Activated CD4-positive, alpha-beta T cell treated with anti-CD3 and anti-CD28 coated beads for 36 hours (primary cell): ENCODE data around the gene PCDH1. TPM values are rescaled to one million over a fixed set of nuclear protein-coding genes. Genes with fewer than 3 reads are reported as not detected.
"Not testable (repeated sequence)": the region's sequence is repeated elsewhere in the genome, so short reads cannot be mapped to it uniquely, and the experiment has no call there.

ENCODE experiments used
- ATAC-seq: fragments of 200-7000 bp; cut with Tn5 transposase; one replicate; pipeline ENCODE4 v1.10.0; 2021; ENCODE audit warnings: mild to moderate bottlenecking, moderate library complexity
- CTCF ChIA-PET: fragments of 350-600 bp; sonication (Branson Sonifier 250); formaldehyde crosslinking; loops from one replicate; lab custom pipeline; 2021; ENCODE audit warnings: antibody characterized with exemption; lab: Charles Lee
- POLR2A ChIA-PET: fragments of 350-600 bp; sonication (Branson Sonifier 250); formaldehyde crosslinking; loops from one replicate; lab custom pipeline; 2021; ENCODE audit warnings: antibody characterized with exemption, inconsistent platforms; lab: Charles Lee
- DNase-seq: peaks from one replicate; pipeline ENCODE4 v3.0.0-alpha.2; 2020
- H3K27ac Mint-ChIP-seq: one replicate; pipeline ENCODE4 v1.8.0; 2021; ENCODE audit warnings: mixed read lengths
- H3K27me3 Mint-ChIP-seq: one replicate; pipeline ENCODE4 v1.8.0; 2021; ENCODE audit warnings: mixed read lengths
- H3K36me3 Mint-ChIP-seq: one replicate; pipeline ENCODE4 v1.8.0; 2021; ENCODE audit warnings: low read depth, mixed read lengths
- H3K4me1 Mint-ChIP-seq: one replicate; pipeline ENCODE4 v1.8.0; 2021; ENCODE audit warnings: mixed read lengths
- H3K4me3 Mint-ChIP-seq: one replicate; pipeline ENCODE4 v1.8.0; 2021; ENCODE audit warnings: mild to moderate bottlenecking, moderate library complexity, mixed read lengths
- H3K9me3 Mint-ChIP-seq: one replicate; pipeline ENCODE4 v1.8.0; 2021; ENCODE audit warnings: low read depth, mixed read lengths
- intact Hi-C, 2 experiments: fragments of 100-400 bp; cut with DNase I in 1 of 2; cut with micrococcal nuclease in 1 of 2; formaldehyde crosslinking; loops; one replicate each; pipeline versions ENCODE4 v1.14.2 to v1.15.1; 2022 to 2024; cut with DNase I, micrococcal nuclease
- total RNA-seq, 2 experiments: library from RNA; stranded (reverse); gene quantifications; one replicate each; pipeline ENCODE4 v1.2.3, GENCODE V29; 2021

The PCDH1 gene
- total RNA-seq, 2 experiments from 2014 or later: not detected

GRCh38 chr5:141832131-141832530 is 46.1 kb downstream of the PCDH1 start:
- Mint-ChIP-seq H3K27me3 (peaks cover 2% of the 10 kb centered on the region), H3K4me1 (peaks cover 9% of the 10 kb centered on the region), H3K27ac (no peak overlapping the region), H3K36me3 (no peaks in the 10 kb centered on the region), H3K4me3 (no peak overlapping the region), H3K9me3 (no peaks in the 10 kb centered on the region)
- DNase-seq (no peak), ATAC-seq (no peak)
- intact Hi-C loops: no loop called here
- ChIA-PET POLR2A (no interaction called here), CTCF (interaction anchor here (0.5 to 2.3 kb wide), 4 partner anchors 47 to 140 kb away, joined by 3 to 11 read pairs (median 6); partner anchors contain the start of gene PCDH1)

- ChIA-PET CTCF (interaction anchor here (0.8 to 0.9 kb wide), 2 partner anchors 51 to 133 kb away, joined by 3 to 4 read pairs; no protein-coding TSS in a partner anchor), POLR2A (no interaction called here)
- ATAC-seq (no peak), DNase-seq (no peak)
- no peaks in the 10 kb centered on the region for H3K4me1 Mint-ChIP-seq
- no peak overlapping the region for H3K4me3 Mint-ChIP-seq
- peaks cover 4% of the 10 kb centered on the region for H3K27me3 Mint-ChIP-seq
- intact Hi-C loops: loop anchor here (5.0 kb wide), 1 partner anchor 136 kb away; no protein-coding TSS in a partner anchor
- H3K36me3 Mint-ChIP-seq: no peaks in the 10 kb centered on the region
- H3K27ac Mint-ChIP-seq: no peak overlapping the region
- H3K9me3 Mint-ChIP-seq: no peaks in the 10 kb centered on the region
Measured at GRCh38 chr5:141828162-141828561, 50.0 kb downstream of the PCDH1 start.

GRCh38 chr5:141826674-141827073 is 51.5 kb downstream of the PCDH1 start:
- Mint-ChIP-seq H3K9me3 (no peaks in the 10 kb centered on the region), H3K36me3 (no peaks in the 10 kb centered on the region), H3K27me3 (peaks cover 4% of the 10 kb centered on the region), H3K4me3 (no peak overlapping the region), H3K27ac (no peak overlapping the region), H3K4me1 (no peaks in the 10 kb centered on the region)
- ChIA-PET POLR2A (no interaction called here), CTCF (interaction anchor here (0.5 to 5.0 kb wide), 4 partner anchors 12 to 59 kb away, joined by 3 to 24 read pairs (median 7); no protein-coding TSS in a partner anchor)
- ATAC-seq (no peak), DNase-seq (no peak)
- intact Hi-C loops: loop anchor here (5.0 kb wide), 1 partner anchor 134 kb away; no protein-coding TSS in a partner anchor

DNA sequence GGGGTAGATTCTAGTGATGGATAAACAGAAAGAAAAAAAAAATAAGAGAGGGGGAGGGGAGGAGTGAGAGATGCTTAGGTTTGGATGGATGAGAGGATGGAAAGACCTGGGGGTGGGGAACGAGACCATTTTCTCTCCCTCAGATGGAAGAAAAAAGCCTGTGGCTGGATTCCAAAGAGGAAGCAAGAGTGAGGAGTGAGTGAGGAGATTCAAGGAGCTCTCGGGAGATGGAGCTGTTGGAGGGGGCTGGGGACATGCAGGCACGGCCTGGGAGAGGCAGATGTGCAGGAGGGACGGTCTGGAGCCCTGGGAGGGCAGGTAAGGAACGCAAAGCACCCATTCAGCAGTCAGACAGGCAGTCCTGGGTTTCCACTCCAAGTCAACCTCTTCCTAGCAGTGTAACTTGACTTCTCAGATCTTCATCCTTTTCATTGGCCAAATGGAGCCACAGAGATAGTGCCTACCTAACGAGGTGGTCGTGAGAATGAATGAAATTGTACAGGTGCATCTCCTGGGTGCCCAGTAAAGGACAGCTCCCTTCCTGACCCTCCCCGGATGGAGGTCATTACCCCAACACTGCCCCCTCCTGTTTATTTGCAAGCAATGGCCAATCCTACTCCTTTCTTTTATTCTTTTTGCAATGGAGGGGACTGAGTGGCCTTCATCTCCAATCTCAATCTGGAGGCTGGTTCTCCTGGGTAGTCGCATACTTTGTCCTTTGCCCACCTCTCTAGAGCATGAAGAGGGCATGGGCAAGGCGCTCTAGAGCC is 52.2 kb downstream of the PCDH1 start:
- Mint-ChIP-seq H3K36me3 (no peaks in the 10 kb centered on the region), H3K4me1 (no peaks in the 10 kb centered on the region), H3K4me3 (no peak overlapping the region), H3K9me3 (no peaks in the 10 kb centered on the region), H3K27me3 (peaks cover 4% of the 10 kb centered on the region), H3K27ac (no peak overlapping the region)
- peak; percentile 24 for DNase-seq
- intact Hi-C loops: loop anchor here (5.0 kb wide), 1 partner anchor 134 kb away; no protein-coding TSS in a partner anchor
- ATAC-seq: peak; percentile 55
- ChIA-PET CTCF (interaction anchor here (0.8 to 5.0 kb wide), 6 partner anchors 12 to 134 kb away, joined by 3 to 24 read pairs (median 7); no protein-coding TSS in a partner anchor), POLR2A (no interaction called here)

DNA sequence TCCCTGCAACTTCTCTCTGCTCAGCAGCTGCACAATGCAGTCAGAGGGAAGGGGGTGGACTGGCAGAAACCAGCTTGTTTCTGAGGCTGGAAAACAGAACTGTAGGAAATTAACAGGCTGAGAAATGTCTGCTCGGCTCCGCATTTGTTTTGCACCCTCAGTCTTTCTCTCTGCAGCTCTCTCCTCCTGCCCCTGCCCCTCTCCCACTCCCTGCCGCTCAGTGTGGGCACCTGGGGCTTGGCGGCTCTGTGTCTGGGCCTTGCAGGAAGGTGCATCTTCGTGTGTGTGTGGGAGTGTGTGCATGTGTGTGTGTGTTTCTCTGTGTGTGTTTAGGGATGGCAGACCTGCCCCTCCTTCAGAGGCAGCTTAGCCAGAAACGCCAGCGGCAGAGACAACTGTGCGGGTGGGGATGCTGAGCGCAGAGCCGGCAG is 53.0 kb downstream of the PCDH1 start:
- no peaks in the 10 kb centered on the region for H3K9me3 Mint-ChIP-seq
- H3K4me3 Mint-ChIP-seq: no peak overlapping the region
- ATAC-seq (no peak), DNase-seq (no peak)
- intact Hi-C loops: loop anchor here (5.0 kb wide), 1 partner anchor 133 kb away; no protein-coding TSS in a partner anchor
- H3K27ac Mint-ChIP-seq: no peak overlapping the region
- H3K36me3 Mint-ChIP-seq: no peaks in the 10 kb centered on the region
- H3K27me3 Mint-ChIP-seq: peaks cover 3% of the 10 kb centered on the region
- no peaks in the 10 kb centered on the region for H3K4me1 Mint-ChIP-seq
- CTCF ChIA-PET: interaction anchor here (1.1 to 5.0 kb wide), 6 partner anchors 11 to 160 kb away, joined by 3 to 24 read pairs (median 6); partner anchors contain the start of gene PCDH1
- POLR2A ChIA-PET: no interaction called here

GRCh38 chr5:141824717-141825116 is 53.5 kb downstream of the PCDH1 start:
- intact Hi-C loops: loop anchor here (5.0 kb wide), 1 partner anchor 132 kb away; no protein-coding TSS in a partner anchor
- no peak overlapping the region for H3K4me3 Mint-ChIP-seq
- CTCF ChIA-PET: interaction anchor here (1.1 to 5.0 kb wide), 5 partner anchors 11 to 160 kb away, joined by 3 to 24 read pairs (median 5); partner anchors contain the start of gene PCDH1
- H3K9me3 Mint-ChIP-seq: no peaks in the 10 kb centered on the region
- no peak for DNase-seq
- POLR2A ChIA-PET: no interaction called here
- H3K27ac Mint-ChIP-seq: no peak overlapping the region
- ATAC-seq: no peak
- H3K4me1 Mint-ChIP-seq: no peaks in the 10 kb centered on the region
- H3K36me3 Mint-ChIP-seq: no peaks in the 10 kb centered on the region
- peaks cover 4% of the 10 kb centered on the region for H3K27me3 Mint-ChIP-seq

- H3K4me1 Mint-ChIP-seq: no peaks in the 10 kb centered on the region
- ChIA-PET CTCF (interaction anchor here (0.8 to 5.0 kb wide), 5 partner anchors 9 to 131 kb away, joined by 3 to 24 read pairs (median 3); no protein-coding TSS in a partner anchor), POLR2A (no interaction called here)
- H3K27me3 Mint-ChIP-seq: peaks cover 4% of the 10 kb centered on the region
- no peak for DNase-seq
- H3K27ac Mint-ChIP-seq: no peak overlapping the region
- intact Hi-C loops: no loop called here
- H3K36me3 Mint-ChIP-seq: no peaks in the 10 kb centered on the region
- no peak overlapping the region for H3K4me3 Mint-ChIP-seq
- ATAC-seq: no peak
- H3K9me3 Mint-ChIP-seq: no peaks in the 10 kb centered on the region
Measured at GRCh38 chr5:141823056-141823455, 55.2 kb downstream of the PCDH1 start.

DNA sequence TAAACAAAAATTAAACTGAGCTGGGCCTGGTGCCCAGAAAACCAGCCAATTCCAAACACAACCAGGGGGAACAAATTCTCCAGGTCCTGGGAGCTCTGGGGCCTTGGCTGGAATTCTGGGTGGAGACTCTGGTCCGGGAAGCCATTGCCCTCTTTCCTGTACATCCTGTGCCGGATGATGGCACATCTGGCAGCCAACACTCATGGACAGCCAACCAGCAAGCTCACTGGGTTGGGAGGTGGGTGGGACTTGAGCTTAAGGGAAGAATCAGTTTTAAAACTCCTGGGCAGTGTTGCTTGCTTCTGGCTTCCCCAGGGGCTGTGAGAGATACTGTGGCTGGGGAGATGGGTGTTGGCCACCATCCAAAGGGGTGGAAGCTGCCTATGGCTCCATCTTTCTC is 56.1 kb downstream of the PCDH1 start:
- Mint-ChIP-seq H3K27ac (no peak overlapping the region), H3K9me3 (no peaks in the 10 kb centered on the region), H3K36me3 (no peaks in the 10 kb centered on the region), H3K4me1 (no peaks in the 10 kb centered on the region), H3K27me3 (peaks cover 5% of the 10 kb centered on the region), H3K4me3 (no peak overlapping the region)
- POLR2A ChIA-PET: no interaction called here
- DNase-seq (no peak), ATAC-seq (no peak)
- CTCF ChIA-PET: interaction anchor here (1.0 to 5.0 kb wide), 4 partner anchors 8 to 130 kb away, joined by 3 to 24 read pairs (median 4); no protein-coding TSS in a partner anchor
- intact Hi-C loops: no loop called here

GRCh38 chr5:141821430-141821925 is 56.7 kb downstream of the PCDH1 start:
- ATAC-seq (no peak), DNase-seq (no peak)
- peaks cover 7% of the 10 kb centered on the region for H3K27me3 Mint-ChIP-seq
- H3K4me1 Mint-ChIP-seq: no peaks in the 10 kb centered on the region
- no peaks in the 10 kb centered on the region for H3K9me3 Mint-ChIP-seq
- intact Hi-C loops: no loop called here
- no peaks in the 10 kb centered on the region for H3K36me3 Mint-ChIP-seq
- H3K4me3 Mint-ChIP-seq: no peak overlapping the region
- POLR2A ChIA-PET: no interaction called here
- CTCF ChIA-PET: interaction anchor here (1.3 to 1.6 kb wide), 2 partner anchors 58 to 129 kb away, joined by 3 to 6 read pairs; no protein-coding TSS in a partner anchor
- no peak overlapping the region for H3K27ac Mint-ChIP-seq

- H3K27ac Mint-ChIP-seq, H3K4me1 Mint-ChIP-seq, H3K36me3 Mint-ChIP-seq, H3K9me3 Mint-ChIP-seq, H3K27me3 Mint-ChIP-seq, H3K4me3 Mint-ChIP-seq, POLR2A ChIA-PET, ATAC-seq, intact Hi-C loops, DNase-seq: not testable (repeated sequence)
- CTCF ChIA-PET: interaction anchor here (0.7 to 1.9 kb wide), 3 partner anchors 103 to 139 kb away, joined by 3 to 5 read pairs (median 3); partner anchors contain the start of gene DELE1
Measured at GRCh38 chr5:141820686-141821085, 57.5 kb downstream of the PCDH1 start.

- ATAC-seq (no peak), DNase-seq (no peak)
- peaks cover 7% of the 10 kb centered on the region for H3K27me3 Mint-ChIP-seq
- POLR2A ChIA-PET: no interaction called here
- no peaks in the 10 kb centered on the region for H3K4me1 Mint-ChIP-seq
- no peaks in the 10 kb centered on the region for H3K36me3 Mint-ChIP-seq
- no peak overlapping the region for H3K4me3 Mint-ChIP-seq
- H3K27ac Mint-ChIP-seq: no peak overlapping the region
- CTCF ChIA-PET: interaction anchor here (1.6 kb wide), 1 partner anchor 9 kb away, joined by 5 read pairs; no protein-coding TSS in a partner anchor
- no peaks in the 10 kb centered on the region for H3K9me3 Mint-ChIP-seq
- intact Hi-C loops: no loop called here
Measured at GRCh38 chr5:141817631-141818030, 60.6 kb downstream of the PCDH1 start.
